ENCODE measurements around the gene NFU1. TPM values are rescaled to one million over a fixed set of nuclear protein-coding genes. Genes with fewer than 3 reads are reported as not detected.

NFU1 gene
- 10 to 100 TPM; 41.1 to 44.6 TPM for total RNA-seq
- long read RNA-seq, transcript NFU1-203 (8 exons, 1,467 nt), result major isoform, 11 of 16 reads
- long read RNA-seq, partial matches to known transcripts, result 2 of 16 reads
- long read RNA-seq, other reads (novel, unspliced or antisense), result 3 of 16 reads

DNA sequence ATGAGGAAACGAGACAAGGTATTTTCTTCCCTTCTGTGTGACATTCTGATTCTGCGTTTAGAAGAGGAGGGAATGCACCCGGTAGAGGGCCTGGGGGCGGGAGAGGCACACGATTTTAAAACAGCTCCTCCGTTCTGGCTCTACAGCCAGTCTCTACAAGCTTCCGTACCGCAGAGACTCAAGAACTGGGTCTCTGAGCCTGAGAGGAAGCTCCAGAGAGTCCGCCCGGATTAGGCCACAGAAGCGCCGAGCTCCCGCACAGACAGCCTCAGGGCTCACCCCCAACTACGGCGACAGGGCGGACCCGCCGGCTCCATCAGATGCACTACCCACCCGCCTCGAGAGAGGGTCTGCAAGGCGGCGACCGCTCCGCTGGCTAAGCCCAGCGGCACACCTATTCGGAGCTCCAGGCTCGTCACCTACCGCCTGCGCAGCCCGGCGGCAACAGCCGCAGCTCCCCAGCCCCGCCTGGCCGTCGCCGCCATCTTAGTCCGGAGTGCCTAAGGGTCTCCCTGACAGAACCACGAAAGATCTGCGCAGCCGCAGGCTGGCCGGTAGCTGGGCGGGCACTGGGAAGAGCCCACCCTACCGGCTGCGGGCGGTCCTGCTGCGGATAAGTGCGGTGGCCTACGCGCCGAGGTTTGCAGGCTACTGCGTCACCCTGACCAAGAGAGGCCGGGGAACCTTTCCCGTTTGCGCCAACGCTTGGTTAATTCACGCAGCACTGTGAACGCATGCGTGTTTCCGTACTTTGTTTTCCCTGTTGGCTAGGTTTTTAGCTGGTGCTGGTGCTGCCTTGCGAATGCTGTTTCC, at the start of gene NFU1:
NFU1 (minus strand) TSS at position 498 of the 813 bp plus-strand sequence; CDS start at position 485, 13 bp downstream.
- DNase-seq, result peak; percentile 90 to 92
- ATAC-seq, result peak; percentile 86
- intact Hi-C loops (cut with DNase I, micrococcal nuclease), result no loop called here

DNA sequence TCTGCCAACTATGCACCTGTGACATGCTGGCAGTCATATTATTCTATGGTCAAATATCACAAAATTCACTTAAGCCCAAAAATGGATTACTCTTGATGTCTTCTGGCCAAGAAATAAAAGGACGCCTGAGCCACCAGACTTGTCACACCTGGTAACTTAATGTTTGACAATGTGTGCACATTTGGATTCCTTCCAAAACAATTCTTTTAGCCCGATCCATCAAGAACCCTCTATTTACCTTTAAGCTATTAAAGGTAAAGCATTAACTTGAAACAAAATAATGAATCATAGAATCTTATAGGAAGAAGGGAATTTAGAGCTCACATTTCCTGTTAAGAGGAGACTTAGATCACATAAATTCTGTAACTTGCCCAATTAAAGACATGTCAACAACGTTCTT, 46.5 kb upstream of the NFU1 start:
- peak; percentile 83 for ATAC-seq
- DNase-seq, result no peak
- intact Hi-C loops (cut with DNase I, micrococcal nuclease), result no loop called here

DNA sequence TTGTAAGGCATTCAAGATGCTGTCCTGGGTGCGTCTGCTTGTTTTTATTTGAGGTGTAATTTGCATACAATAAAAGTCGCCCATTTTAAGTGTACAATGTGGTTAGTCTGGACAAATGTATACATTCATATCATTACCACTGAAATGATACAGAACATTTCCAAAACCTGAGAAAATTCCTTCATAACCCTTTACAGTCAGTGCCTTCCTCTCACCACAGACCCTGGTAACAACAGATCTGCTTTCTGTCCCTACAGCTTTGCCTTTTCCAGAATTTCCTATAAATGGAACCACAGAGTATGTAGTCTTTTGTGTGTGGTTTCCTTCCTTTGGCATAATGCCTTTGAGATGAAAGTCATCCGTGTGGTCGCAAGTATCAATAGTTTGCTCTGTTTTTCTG, 45.8 kb upstream of the NFU1 start:
- intact Hi-C loops (cut with DNase I, micrococcal nuclease), result no loop called here
- no peak for DNase-seq
- peak; percentile 73 for ATAC-seq

DNA sequence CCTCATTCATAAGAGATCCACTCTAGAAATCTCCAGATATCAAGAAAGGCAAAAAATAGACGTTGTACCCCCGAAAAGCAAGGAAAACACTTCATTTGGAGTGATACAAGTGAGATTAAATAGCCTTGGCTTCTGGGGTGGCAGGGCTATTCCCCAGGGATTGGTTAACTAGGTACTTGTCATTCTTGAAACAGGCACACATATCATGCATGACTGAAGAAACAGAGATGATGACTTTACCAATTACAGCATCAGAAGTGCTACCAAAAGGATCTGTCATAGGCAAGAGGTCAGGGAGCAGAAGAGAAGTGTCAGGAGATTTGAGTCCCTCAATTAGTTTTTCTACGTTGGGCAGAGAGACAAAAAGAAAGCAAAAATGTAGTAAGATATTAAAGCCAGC, 45.2 kb upstream of the NFU1 start:
- intact Hi-C loops (cut with DNase I, micrococcal nuclease), result no loop called here
- ATAC-seq (no peak), DNase-seq (no peak)

DNA sequence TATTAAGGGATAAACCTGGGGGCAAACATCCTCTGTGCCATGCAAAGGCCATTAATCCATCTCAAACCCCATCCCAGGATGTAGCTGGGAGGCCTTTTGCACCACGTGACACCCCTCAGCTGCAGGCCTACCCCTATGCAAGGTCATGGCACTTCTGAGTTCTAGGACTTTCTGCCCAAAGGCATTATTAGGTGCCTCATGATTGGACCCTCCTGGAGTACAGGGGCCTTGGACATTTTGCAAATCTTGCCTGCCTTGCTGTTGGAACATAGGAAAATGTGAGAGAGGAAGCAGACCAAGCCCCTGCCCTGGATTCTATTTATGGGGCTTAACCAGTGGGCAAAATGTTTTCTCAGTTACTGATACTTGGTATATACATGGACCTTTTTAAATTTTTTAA, 44.2 kb upstream of the NFU1 start:
- intact Hi-C loops (cut with DNase I, micrococcal nuclease), result no loop called here
- DNase-seq (no peak), ATAC-seq (no peak)

DNA sequence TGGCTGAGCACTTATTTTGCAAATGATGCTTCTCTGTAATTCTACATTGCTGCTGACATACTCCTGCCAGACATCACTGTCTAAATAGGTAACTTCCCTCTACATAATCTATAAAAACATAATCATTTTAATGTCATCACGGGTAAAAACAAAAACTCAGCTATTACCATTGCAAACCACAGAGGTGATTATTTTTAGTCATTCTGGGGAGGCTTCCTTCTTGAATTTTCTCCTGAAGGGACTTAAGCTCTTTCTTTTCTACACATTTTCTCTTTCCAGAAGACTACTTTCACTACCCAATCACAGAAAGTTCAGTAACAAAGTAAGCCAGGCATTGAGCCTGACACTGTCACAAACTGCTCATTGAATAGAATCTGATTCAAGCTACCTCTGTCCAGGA, 40.4 kb upstream of the NFU1 start:
- ATAC-seq (no peak), DNase-seq (no peak)
- intact Hi-C loops (cut with DNase I, micrococcal nuclease), result no loop called here

DNA sequence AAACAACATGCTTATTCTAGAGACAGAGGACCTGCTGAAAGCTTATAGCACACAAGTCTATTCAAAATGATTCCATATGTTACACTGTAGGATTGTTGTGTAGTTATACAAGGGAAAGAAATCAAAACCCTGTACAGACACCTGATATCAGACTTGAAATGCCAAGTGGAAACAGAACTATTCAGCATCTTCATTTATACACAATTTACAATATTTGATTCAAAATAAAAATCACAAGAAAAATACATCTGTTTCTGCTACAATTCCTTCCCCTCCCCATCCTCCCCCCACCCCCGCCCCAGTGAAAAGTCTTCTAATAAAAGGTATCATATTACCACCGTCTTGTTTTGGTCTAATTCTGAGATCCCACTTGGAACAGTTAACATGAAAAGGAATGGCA, 37.5 kb upstream of the NFU1 start:
- ATAC-seq (no peak), DNase-seq (no peak)
- intact Hi-C loops (cut with DNase I, micrococcal nuclease), result no loop called here

DNA sequence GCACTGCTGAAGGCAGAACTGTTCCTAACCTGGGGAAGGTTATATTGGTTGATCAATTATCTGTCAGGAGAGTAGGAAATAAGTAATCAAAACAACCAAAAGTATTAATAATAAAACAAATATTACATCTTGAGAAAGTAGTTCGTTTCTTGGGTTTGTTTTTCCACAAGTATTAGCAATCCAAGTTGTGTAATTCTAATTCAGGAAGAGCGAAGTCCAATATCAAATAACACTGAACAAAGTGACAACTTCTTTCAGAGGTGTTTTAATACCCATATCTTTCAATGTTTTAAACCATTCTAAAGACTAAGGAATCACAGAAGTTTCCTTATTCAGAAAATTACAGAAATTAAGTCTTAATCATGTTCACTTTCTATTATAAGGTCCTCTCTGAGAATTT, 34.6 kb upstream of the NFU1 start:
- DNase-seq (no peak), ATAC-seq (peak; percentile 50)
- intact Hi-C loops (cut with DNase I, micrococcal nuclease), result no loop called here

DNA sequence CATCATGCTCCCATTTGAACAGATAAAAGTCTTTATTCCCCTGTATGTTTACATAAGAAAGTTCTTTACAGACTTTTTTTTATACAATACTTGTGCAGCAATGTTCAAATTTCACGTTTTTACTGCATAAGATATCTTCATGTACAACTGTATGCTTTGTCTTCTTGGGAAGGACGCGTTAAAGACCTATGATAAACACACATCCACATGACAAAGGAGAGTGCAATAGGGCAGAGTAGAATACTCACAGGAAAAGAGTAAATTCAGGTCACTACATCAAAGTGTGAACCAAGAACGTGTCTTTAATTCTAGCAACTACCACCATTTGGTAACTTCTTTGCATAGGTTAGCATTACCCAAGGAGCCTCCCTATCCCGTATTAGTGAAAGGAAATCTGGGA, 33.7 kb upstream of the NFU1 start:
- ATAC-seq (peak; percentile 22), DNase-seq (no peak)
- intact Hi-C loops (cut with DNase I, micrococcal nuclease), result no loop called here

DNA sequence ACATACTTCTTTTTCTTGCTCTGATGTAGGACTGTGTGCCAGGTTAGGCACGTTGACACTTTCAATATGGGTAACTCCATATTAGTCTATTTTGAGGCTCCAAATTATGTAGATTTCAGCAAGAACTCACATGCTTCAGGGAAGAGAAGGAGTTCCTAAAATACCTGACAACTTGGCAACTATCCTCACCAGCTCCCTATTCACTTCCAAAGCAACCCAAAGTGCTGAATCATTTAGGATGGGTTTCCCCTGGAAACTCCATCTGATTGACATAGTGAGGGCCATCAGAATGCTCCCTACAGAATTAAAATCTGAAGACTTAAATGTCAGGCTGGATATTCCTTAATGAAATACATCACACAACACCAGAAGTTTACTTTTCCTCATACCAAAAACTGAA, 32.5 kb upstream of the NFU1 start:
- DNase-seq, result no peak
- ATAC-seq, result no peak
- intact Hi-C loops (cut with DNase I, micrococcal nuclease), result no loop called here

DNA sequence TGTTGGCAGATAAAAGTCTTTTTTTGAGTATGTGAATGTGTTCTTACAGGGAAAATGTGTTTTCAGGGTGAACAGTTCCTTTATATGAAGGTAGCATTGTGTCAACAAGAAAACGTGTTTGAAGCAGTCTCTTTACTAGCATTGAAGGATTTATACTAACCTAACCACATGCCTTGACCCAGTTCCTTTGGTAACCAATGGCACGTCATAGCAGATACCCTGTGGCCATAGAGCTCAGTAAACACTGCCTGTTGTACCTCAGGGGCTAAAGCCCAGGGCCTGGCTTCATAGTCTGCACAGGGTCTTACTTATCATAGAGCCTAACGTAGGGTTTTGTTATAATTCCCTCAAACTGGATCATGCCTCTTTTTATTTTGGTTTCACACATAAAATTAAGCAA, 32.1 kb upstream of the NFU1 start:
- no peak for DNase-seq
- intact Hi-C loops (cut with DNase I, micrococcal nuclease), result no loop called here
- no peak for ATAC-seq

DNA sequence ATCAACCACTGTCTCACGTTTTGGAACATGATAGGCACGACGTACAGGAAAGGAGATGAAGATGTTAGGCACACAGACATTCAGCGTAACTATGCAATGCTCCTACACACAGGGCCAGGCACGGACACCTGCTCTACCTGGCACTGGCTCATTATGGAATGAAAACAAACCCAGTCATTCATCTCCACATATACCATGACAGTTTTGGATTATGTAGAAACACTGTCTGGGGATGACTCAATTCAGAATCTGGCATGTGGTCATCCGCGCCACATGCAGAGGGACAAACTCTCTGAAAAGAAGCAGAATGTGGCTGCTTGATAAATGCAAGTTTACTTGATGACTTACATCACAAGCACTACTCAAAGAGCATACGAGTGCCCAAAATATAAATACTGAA, 29.5 kb upstream of the NFU1 start:
- DNase-seq, result no peak
- ATAC-seq, result no peak
- intact Hi-C loops (cut with DNase I, micrococcal nuclease), result no loop called here

DNA sequence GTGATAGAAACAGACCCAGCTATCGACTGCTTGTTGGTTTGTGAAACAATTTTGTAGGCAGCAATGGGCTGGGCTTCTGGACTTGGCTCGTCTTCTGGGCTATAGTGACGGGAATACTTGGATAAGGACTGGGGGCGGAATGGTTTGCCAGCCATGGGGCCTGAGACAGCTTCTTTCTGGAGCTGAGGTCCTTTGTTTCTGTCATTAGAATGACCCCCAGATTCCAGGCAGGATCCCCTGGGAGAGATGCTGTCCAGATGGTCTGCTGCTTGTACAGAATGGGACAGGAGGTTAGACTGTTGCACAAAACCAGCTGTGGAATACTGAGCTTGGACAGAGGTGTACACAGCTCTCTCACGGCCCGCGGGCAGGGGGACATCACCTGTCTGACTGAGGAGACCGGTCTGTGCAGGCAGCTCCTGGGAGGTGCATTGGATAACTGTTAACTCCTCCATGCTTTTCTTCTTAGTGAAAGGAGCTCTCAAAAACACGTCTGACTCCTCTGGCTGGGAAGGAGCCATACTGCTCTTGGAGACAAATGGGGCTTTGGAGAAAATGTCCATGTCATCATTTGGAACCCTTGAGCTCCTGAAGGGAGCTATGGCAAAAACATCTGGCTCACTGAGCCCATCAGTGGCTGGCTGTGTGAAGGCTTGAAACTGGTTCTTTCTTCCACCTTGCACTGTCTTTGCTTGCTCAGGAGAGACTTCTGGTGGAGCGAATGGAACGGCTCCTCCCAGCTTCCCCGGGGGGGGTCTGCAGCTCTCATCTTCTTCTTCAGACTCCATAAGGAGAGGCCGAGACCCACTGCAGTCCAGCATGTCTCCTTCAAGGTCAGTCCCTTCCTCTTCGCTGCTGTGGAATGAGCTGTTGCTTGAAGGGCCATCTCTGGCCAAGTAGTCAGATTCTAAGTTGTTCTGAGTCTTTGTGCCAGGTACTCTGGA, 28.6 kb upstream of the NFU1 start:
- no peak for ATAC-seq
- DNase-seq, result peak in 1 of 2 donors; percentile 35
- intact Hi-C loops (cut with DNase I, micrococcal nuclease), result no loop called here

DNA sequence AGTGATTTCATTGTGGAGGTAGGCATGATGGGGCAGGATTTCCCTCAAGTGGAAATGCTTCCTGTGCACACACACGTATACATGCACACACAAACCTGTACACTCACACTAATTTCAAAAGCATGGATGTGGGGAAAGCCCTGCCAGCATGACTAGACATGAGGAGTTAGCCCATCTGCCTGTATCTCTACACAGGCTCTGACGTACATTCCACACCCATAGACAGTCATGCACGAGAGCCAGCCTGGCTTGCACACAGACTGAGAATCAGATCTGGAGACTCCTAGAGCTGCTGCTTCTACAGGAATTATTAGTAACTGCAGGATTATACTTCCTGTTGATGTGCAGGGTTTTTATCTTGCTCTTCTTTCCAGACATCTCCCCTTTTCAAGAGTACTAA, 27.3 kb upstream of the NFU1 start:
- no peak for ATAC-seq
- intact Hi-C loops (cut with DNase I, micrococcal nuclease), result no loop called here
- DNase-seq, result no peak

DNA sequence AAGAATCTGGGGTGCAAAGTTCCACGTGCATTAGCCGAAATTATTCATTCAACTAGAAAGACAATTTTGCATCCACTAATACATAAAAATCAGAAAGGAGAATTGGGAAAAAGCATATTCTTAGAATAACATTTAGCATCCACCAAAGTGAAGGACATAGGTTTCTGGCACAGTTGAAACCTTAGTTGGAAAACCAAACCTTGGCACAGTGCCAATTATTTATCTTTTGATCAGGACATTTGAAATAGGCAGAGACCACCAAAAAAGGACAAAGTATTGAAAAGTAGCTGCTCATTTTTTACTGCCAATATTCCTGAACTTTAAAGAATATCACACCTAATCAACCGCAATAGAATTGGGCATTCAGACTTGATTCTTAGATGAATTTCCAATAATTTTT, 25.5 kb upstream of the NFU1 start:
- DNase-seq (no peak), ATAC-seq (no peak)
- intact Hi-C loops (cut with DNase I, micrococcal nuclease), result no loop called here

DNA sequence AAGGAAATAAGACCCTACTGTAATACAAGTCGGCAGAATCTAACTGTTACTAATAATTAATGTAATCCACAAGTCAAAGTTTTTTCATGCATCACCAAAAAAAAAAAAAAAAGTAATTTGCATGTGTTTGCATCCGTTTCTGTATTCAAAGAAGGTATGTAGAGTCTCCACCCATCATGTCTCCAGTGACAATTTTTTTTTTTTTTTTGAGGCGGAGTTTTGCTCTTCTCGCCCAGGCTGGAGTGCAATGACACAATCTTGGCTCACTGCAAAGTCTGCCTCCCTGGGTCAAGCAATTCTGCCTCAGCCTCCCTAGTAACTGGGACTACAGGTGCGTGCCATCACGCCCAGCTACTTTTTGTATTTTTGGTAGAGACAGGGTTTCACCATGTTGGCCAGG, 24.2 kb upstream of the NFU1 start:
- ATAC-seq (no peak), DNase-seq (no peak)
- intact Hi-C loops (cut with DNase I, micrococcal nuclease), result no loop called here

DNA sequence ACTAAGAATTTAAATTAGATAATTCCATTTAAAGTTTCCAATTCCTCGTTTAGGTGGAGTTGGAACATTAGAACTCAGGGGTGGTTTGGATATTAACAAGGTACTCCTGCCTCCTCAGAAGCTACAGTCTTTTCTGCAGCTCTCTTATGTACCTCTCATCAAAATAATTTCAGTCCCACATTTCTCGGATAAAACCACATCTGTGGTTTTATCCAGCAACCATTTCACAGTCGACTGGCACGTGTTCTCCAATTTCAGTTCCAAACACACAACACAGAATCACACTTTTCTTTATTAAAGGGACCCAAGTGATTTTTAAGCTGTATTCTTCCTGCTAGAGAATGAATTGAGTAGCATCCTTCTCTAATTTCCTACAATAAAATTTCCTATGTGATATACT, 22.7 kb upstream of the NFU1 start:
- no peak for DNase-seq
- intact Hi-C loops (cut with DNase I, micrococcal nuclease), result no loop called here
- no peak for ATAC-seq

DNA sequence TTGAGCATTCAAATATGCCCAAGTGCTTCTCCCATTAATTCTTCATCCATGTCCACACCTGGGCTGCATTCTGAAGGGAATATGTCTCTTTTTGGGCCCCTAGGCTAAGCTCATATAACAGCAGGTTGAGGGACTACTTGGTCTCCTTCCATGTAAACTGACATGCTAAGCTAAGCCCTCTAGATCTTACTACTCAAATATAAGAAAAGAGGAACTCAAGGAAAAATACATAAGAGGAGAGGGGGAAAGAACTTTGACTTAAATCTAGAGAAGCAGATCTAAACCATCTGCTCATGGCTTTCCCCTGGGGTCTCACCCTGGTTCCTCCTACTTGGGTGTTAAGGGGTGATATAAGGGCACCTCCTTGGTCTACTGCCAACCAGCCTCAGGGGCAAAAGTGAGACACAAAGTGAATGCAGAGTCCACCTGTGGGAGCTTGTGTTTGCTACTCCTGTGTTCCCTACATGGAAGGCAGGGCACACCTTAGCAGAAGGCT, 19.8 kb upstream of the NFU1 start:
- intact Hi-C loops (cut with DNase I, micrococcal nuclease), result no loop called here
- DNase-seq (no peak), ATAC-seq (no peak)

DNA sequence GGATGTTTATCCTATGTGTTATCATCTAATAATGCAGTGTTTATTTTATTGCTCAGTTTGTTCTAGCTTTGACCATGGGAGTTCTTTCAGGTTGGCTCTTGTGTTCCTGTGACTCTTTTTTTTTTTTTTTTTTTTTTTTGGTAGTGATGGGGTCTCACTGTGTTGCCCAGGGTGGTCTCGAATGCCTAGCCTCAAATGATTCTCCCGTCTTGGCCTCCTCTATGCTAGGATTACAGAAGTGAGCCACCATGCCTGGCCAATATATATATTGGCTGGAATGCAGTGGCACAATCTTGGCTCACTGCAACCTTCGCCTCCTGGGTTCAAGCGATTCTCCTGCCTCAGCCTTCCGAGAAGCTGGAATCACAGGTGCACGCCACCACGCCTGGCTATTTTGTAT, 18.9 kb upstream of the NFU1 start:
- ATAC-seq, result no peak
- DNase-seq, result no peak
- intact Hi-C loops (cut with DNase I, micrococcal nuclease), result no loop called here

DNA sequence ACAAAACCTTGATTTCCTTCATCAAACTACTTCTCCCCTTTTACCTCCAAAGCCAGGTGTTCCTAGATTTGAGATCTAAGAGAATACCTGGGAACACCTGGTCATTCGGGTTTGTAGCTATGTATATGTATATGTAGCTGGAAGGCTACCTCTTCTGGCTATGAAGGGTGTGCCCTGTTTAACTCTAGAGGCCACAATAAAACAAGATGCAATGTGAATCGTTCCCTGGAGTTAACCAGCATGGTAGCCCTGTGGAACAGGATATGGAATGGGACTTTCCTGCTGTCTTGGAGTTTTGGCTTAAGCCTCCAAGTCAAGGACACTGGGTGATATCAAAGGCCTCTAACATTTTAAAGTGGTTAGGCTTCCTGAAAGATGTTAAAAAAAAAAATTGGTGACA, 17.7 kb upstream of the NFU1 start:
- no peak for DNase-seq
- ATAC-seq, result peak; percentile 80
- intact Hi-C loops (cut with DNase I, micrococcal nuclease), result no loop called here

Measured in left colon (tissue), 2 donors.